Measurements from ENCODE around the gene POR.
"Not testable (repeated sequence)": the region's sequence is repeated elsewhere in the genome, so short reads cannot be mapped to it uniquely, and the experiment has no call there.

POR gene

GRCh38 chr7:75988568-75989499 lies 73.9 kb downstream of the POR start:
- DNase-seq: peak in 11 of 56 donors; percentile 13 to 53 (median 31)

DNA sequence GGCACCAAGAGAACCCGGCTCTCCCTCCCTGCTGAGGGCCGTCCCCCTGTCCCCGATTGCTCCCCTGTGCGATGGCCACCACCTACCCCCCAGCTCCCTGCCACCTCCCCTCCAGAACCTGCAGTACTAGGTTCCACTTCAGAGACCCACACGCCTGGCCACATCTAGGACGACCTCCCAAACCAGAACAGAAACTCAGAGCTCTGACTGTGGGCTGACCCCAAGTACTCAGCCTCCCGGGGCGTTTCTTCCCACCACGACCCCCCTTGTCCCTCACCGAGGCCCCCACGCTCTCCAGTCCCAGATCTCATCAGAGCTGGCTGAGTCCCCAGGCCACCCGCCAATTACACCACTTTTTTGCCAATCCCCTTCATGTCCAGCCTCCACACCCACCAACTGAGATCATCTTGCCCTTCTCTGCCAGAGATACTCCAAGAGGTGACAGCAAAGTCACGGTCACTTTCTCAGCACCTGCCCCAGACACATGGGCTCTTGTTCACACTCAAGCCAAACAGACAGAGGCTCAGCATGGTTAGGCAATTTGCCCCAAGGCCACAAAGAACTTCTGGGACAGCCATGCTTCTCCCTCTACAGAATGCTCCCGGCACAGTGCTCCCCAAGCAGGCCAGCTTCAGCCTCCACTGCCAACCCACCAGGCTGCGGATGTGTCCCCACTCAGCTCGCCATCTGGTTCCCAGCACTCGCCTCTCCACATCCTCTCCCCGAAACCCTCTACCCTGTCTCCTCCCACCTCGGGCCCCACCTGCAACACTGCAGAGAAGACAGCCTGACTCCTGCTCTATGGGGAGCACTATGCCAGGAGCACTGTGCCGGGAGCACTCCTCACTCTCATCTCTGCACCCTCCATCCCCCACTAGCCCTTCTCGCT lies 74.8 kb downstream of the POR start:
- no peak for DNase-seq

- no peak for DNase-seq
These were observed 76.7 kb downstream of the POR start for GRCh38 chr7:75991531-75992082.

GRCh38 chr7:75992083-75992755 lies 77.3 kb downstream of the POR start:
- no peak for DNase-seq

GRCh38 chr7:75993689-75994387 lies 78.9 kb downstream of the POR start:
- peak in 44 of 56 donors; percentile 18 to 75 (median 52) for DNase-seq

DNA sequence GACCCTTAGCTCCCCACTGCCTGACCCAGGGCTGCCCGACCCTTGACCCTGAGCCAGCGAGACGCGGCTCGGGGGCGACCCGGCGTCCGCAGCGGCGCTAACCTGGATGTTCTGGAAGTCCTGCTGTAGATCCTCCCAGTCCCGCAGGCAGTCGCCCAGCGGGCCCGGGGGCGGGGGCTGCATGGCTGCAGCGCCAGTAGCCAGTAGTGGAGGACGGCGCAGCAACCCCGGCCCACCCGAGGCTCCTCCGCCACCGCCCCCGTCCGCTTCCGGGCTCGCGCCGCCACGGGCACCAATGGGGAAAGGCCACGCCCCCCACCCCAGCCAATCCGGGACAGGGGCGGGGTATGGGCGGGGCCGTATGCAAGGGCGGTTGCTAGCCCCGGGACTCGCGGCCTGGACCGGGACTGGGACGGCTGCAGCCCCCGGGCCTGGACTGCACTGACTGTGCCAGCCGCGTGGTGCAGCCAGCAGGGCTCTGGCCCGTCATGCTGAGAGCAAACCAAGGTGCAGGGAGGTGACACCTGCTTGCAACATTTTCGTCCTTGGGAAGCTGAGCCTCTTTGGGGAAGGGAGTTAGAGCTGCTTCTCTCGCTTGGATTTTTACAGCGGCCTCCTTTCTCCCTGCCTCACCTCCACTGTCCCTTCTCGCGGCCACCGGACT lies 79.6 kb downstream of the POR start, which contains the start of gene TMEM120A:
TMEM120A (minus strand) TSS at position 208 of the 664 bp plus-strand sequence; CDS start at position 183, 25 bp downstream.
- DNase-seq: peak in 55 of 56 donors; percentile 49 to 96 (median 89)

DNA sequence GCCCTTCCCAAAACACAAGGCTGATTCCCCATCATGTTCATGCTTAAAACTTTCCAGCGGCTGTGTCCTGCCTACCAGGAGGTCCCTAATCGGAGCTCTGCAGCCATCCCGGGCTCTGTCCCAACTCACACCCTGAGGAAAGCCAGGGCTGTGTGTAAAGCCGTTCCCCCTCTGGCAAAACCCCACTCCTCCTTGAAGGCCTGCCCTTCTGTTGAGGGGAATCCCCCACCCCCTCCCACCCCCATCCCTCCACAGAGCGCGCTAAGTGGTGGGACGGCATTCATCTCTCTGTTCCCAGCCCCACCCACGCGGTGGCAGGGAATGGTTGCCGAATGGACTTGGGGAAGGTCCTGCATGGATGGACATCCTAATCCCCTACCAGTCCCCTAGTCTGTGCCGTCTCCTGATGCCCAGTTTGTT lies 80.1 kb downstream of the POR start:
- no peak for DNase-seq

- DNase-seq: no peak
These were observed 81.0 kb downstream of the POR start for GRCh38 chr7:75995996-75996395.

DNA sequence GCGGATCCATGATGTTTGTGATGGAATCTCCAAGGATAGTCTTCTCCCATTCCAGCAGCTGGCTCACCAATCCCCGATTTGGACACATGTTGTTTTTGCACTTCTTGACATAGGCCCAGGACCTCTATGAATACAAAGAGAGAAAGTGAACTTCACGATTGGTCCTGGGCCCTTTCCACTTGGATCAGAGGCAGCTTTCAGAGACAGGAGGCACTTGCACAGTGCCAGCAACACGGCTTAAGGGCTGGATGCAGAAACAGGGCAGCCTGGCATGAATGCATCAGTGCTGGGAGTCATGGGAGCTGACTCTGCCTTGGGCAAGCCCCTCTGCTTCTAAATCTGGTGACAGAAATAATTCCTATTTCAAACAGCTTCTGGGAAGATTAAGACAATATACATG lies 81.5 kb downstream of the POR start:
- no peak for DNase-seq

GRCh38 chr7:75998038-75998437 lies 83.1 kb downstream of the POR start:
- DNase-seq: no peak

GRCh38 chr7:76000566-76000965 lies 85.6 kb downstream of the POR start:
- DNase-seq: no peak

GRCh38 chr7:76002139-76002538 lies 87.2 kb downstream of the POR start:
- no peak for DNase-seq

GRCh38 chr7:76002822-76003221 lies 87.9 kb downstream of the POR start:
- DNase-seq: no peak

GRCh38 chr7:76003351-76003750 lies 88.4 kb downstream of the POR start:
- no peak for DNase-seq

- not testable (repeated sequence) for DNase-seq
These were observed 90.0 kb downstream of the POR start for GRCh38 chr7:76005004-76005403.

- no peak for DNase-seq
These were observed 93.3 kb downstream of the POR start for GRCh38 chr7:76008156-76008687.

- DNase-seq: peak in 6 of 56 donors; percentile 9 to 38 (median 32)
These were observed 95.0 kb downstream of the POR start for GRCh38 chr7:76009672-76010600.

DNA sequence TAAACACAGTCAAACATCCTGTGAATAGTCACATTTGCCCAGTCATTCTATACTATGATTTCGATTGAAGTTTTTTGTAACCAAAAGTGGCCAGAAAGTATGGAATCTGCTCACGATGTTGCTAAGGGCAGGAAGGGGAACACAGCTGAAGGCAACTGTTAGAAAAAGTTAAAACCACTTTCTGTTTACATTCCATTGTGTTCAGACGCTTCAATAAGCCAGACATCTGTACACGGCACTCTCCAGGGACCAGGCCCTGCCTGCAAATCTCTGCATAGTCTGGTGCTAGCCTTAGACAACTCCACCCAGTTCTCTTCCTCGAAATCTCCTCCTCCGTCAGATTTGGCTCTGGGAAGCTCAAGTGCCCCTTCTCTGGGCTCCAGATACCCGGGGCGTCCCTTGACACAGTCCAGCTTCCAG lies 96.5 kb downstream of the POR start:
- DNase-seq: no peak
